H1 (cell line): ENCODE measurements around the gene HES4.

ENCODE experiments used
- CHD1 ChIP-seq: IDR thresholded peaks from 2 replicates; pipeline ENCODE4 v1.6.1; 2012; ENCODE audit warnings: low read depth, low read length, improper control_type of control experiment
- MAFK ChIP-seq: IDR thresholded peaks from 2 replicates; pipeline ENCODE4 v1.6.1; 2012; ENCODE audit warnings: low read depth, mild to moderate bottlenecking, improper control_type of control experiment, low read length
- TF ChIP-seq, protein P1 (sequence below), 3 experiments: IDR thresholded peaks; 1 replicate in 2 of 3; 2 replicates in 1 of 3; pipeline versions ENCODE4 v1.5.1 to v1.6.1; 2011; ENCODE audit warnings: low read length in 3 of 3, mild to moderate bottlenecking in 3 of 3, inconsistent platforms in 2 of 3, low read depth in 1 of 3, moderate library complexity in 1 of 3; ENCODE audit not compliant: insufficient read depth in 1 of 3; ENCODE audit errors: control extremely low read depth in 1 of 3

- TF ChIP-seq, protein P1, sequence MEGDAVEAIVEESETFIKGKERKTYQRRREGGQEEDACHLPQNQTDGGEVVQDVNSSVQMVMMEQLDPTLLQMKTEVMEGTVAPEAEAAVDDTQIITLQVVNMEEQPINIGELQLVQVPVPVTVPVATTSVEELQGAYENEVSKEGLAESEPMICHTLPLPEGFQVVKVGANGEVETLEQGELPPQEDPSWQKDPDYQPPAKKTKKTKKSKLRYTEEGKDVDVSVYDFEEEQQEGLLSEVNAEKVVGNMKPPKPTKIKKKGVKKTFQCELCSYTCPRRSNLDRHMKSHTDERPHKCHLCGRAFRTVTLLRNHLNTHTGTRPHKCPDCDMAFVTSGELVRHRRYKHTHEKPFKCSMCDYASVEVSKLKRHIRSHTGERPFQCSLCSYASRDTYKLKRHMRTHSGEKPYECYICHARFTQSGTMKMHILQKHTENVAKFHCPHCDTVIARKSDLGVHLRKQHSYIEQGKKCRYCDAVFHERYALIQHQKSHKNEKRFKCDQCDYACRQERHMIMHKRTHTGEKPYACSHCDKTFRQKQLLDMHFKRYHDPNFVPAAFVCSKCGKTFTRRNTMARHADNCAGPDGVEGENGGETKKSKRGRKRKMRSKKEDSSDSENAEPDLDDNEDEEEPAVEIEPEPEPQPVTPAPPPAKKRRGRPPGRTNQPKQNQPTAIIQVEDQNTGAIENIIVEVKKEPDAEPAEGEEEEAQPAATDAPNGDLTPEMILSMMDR (IDR thresholded peaks at IDR 0.05; ENCODE audit: control extremely low read depth in 1 of 3, insufficient read depth in 1 of 3, low read depth in 1 of 3, low read length in 3 of 3) = no peak
- TF ChIP-seq CHD1 = no peak
- TF ChIP-seq MAFK = no peak
These were observed 34.3 kb downstream of the HES4 start for GRCh38 chr1:965526-966134.
